Measurements from ENCODE around the gene APH1B.

GRCh38 chr15:63301088-63301487 lies 23.7 kb downstream of the APH1B start:
- no peak for TF ChIP-seq MAX (IDR thresholded peaks at IDR 0.05)
- no peak for TF ChIP-seq REST (IDR thresholded peaks at IDR 0.05; ENCODE audit: low read depth)
- no peak for TF ChIP-seq TAF1 (IDR thresholded peaks at IDR 0.05; ENCODE audit: low read depth)
- no peak for TF ChIP-seq CEBPB (IDR thresholded peaks at IDR 0.05)
- no peak for TF ChIP-seq USF1 (IDR thresholded peaks at IDR 0.05)
- no peak for TF ChIP-seq CREB1 (IDR thresholded peaks at IDR 0.05; ENCODE audit: low read depth)
- TF ChIP-seq EP300 (IDR thresholded peaks at IDR 0.05; ENCODE audit: borderline replicate concordance): no peak
- no peak for TF ChIP-seq NFIC (IDR thresholded peaks at IDR 0.05)
- TF ChIP-seq EGR1 (IDR thresholded peaks at IDR 0.05): no peak
- no peak for TF ChIP-seq RAD21 (IDR thresholded peaks at IDR 0.05; ENCODE audit: low read depth)
- no peak for TF ChIP-seq FOXM1 (IDR thresholded peaks at IDR 0.05; ENCODE audit: borderline replicate concordance, low read depth)

Measured in Ishikawa (cell line).